ENCODE data around the gene TLE2.

Gene TLE2

GRCh38 chr19:3047496-3048189 lies 18.6 kb upstream of the TLE2 start:
- Histone ChIP-seq H3K4me3 (ENCODE audit: low read depth in 1 of 5, low read length in 5 of 5) (peak overlapping the region; percentile 21 to 64 (median 55)), H3K36me3 (ENCODE audit: control insufficient read depth in 5 of 5, insufficient read depth in 5 of 5, low read length in 5 of 5) (peaks cover 0 to 2% (median 0%) of the 10 kb centered on the region in 5 donors), H3K9ac (ENCODE audit: low read length in 5 of 5) (peak overlapping the region in 3 of 5 donors; percentile 23 to 64 (median 38)), H3K27me3 (ENCODE audit: control insufficient read depth in 5 of 5, insufficient read depth in 4 of 5, low read length in 5 of 5) (no peaks in the 10 kb centered on the region), H3K4me1 (ENCODE audit: control insufficient read depth in 5 of 5, insufficient read depth in 5 of 5, low read length in 5 of 5) (peaks cover 4 to 18% (median 16%) of the 10 kb centered on the region in 5 donors), H3K27ac (ENCODE audit: low read depth, low read length) (no peak overlapping the region), H3K9me3 (ENCODE audit: control insufficient read depth in 5 of 5, low read length in 5 of 5) (no peaks in the 10 kb centered on the region)

- Histone ChIP-seq H3K9ac (ENCODE audit: low read length in 5 of 5) (peak overlapping the region in 1 of 5 donors; percentile 64), H3K9me3 (ENCODE audit: control insufficient read depth in 5 of 5, low read length in 5 of 5) (no peaks in the 10 kb centered on the region), H3K36me3 (ENCODE audit: control insufficient read depth in 5 of 5, insufficient read depth in 5 of 5, low read length in 5 of 5) (no peaks in the 10 kb centered on the region), H3K4me3 (ENCODE audit: low read depth in 1 of 5, low read length in 5 of 5) (peak overlapping the region in 4 of 5 donors; percentile 21 to 56 (median 49)), H3K4me1 (ENCODE audit: control insufficient read depth in 5 of 5, insufficient read depth in 5 of 5, low read length in 5 of 5) (peaks cover 4 to 18% (median 16%) of the 10 kb centered on the region in 5 donors), H3K27ac (ENCODE audit: low read depth, low read length) (no peak overlapping the region), H3K27me3 (ENCODE audit: control insufficient read depth in 5 of 5, insufficient read depth in 4 of 5, low read length in 5 of 5) (no peaks in the 10 kb centered on the region)
Measured at GRCh38 chr19:3046698-3047495, 17.8 kb upstream of the TLE2 start.

GRCh38 chr19:3045885-3046697 lies 17.0 kb upstream of the TLE2 start:
- H3K4me3 ChIP-seq (ENCODE audit: low read depth in 1 of 5, low read length in 5 of 5): no peak overlapping the region
- peaks cover 4 to 15% (median 13%) of the 10 kb centered on the region in 5 donors for H3K4me1 ChIP-seq (ENCODE audit: control insufficient read depth in 5 of 5, insufficient read depth in 5 of 5, low read length in 5 of 5)
- H3K36me3 ChIP-seq (ENCODE audit: control insufficient read depth in 5 of 5, insufficient read depth in 5 of 5, low read length in 5 of 5): no peaks in the 10 kb centered on the region
- H3K27ac ChIP-seq (ENCODE audit: low read depth, low read length): no peak overlapping the region
- no peak overlapping the region for H3K9ac ChIP-seq (ENCODE audit: low read length in 5 of 5)
- peaks cover 0 to 3% (median 0%) of the 10 kb centered on the region in 5 donors for H3K27me3 ChIP-seq (ENCODE audit: control insufficient read depth in 5 of 5, insufficient read depth in 4 of 5, low read length in 5 of 5)
- no peaks in the 10 kb centered on the region for H3K9me3 ChIP-seq (ENCODE audit: control insufficient read depth in 5 of 5, low read length in 5 of 5)

GRCh38 chr19:3045191-3045590 lies 16.1 kb upstream of the TLE2 start:
- H3K9me3 ChIP-seq (ENCODE audit: control insufficient read depth in 5 of 5, low read length in 5 of 5): no peaks in the 10 kb centered on the region
- H3K27ac ChIP-seq (ENCODE audit: low read depth, low read length): no peak overlapping the region
- no peak overlapping the region for H3K9ac ChIP-seq (ENCODE audit: low read length in 5 of 5)
- peaks cover 0 to 3% (median 0%) of the 10 kb centered on the region in 5 donors for H3K27me3 ChIP-seq (ENCODE audit: control insufficient read depth in 5 of 5, insufficient read depth in 4 of 5, low read length in 5 of 5)
- no peaks in the 10 kb centered on the region for H3K36me3 ChIP-seq (ENCODE audit: control insufficient read depth in 5 of 5, insufficient read depth in 5 of 5, low read length in 5 of 5)
- H3K4me1 ChIP-seq (ENCODE audit: control insufficient read depth in 5 of 5, insufficient read depth in 5 of 5, low read length in 5 of 5): peaks cover 2 to 11% (median 10%) of the 10 kb centered on the region in 5 donors
- no peak overlapping the region for H3K4me3 ChIP-seq (ENCODE audit: low read depth in 1 of 5, low read length in 5 of 5)

- Histone ChIP-seq H3K4me3 (ENCODE audit: low read depth in 1 of 5, low read length in 5 of 5) (no peak overlapping the region), H3K27ac (ENCODE audit: low read depth, low read length) (no peak overlapping the region), H3K9ac (ENCODE audit: low read length in 5 of 5) (no peak overlapping the region), H3K27me3 (ENCODE audit: control insufficient read depth in 5 of 5, insufficient read depth in 4 of 5, low read length in 5 of 5) (peaks cover 0 to 3% (median 0%) of the 10 kb centered on the region in 5 donors), H3K36me3 (ENCODE audit: control insufficient read depth in 5 of 5, insufficient read depth in 5 of 5, low read length in 5 of 5) (no peaks in the 10 kb centered on the region), H3K9me3 (ENCODE audit: control insufficient read depth in 5 of 5, low read length in 5 of 5) (no peaks in the 10 kb centered on the region), H3K4me1 (ENCODE audit: control insufficient read depth in 5 of 5, insufficient read depth in 5 of 5, low read length in 5 of 5) (peaks cover 2 to 6% (median 6%) of the 10 kb centered on the region in 5 donors)
Measured at GRCh38 chr19:3042621-3043267, 13.7 kb upstream of the TLE2 start.

DNA sequence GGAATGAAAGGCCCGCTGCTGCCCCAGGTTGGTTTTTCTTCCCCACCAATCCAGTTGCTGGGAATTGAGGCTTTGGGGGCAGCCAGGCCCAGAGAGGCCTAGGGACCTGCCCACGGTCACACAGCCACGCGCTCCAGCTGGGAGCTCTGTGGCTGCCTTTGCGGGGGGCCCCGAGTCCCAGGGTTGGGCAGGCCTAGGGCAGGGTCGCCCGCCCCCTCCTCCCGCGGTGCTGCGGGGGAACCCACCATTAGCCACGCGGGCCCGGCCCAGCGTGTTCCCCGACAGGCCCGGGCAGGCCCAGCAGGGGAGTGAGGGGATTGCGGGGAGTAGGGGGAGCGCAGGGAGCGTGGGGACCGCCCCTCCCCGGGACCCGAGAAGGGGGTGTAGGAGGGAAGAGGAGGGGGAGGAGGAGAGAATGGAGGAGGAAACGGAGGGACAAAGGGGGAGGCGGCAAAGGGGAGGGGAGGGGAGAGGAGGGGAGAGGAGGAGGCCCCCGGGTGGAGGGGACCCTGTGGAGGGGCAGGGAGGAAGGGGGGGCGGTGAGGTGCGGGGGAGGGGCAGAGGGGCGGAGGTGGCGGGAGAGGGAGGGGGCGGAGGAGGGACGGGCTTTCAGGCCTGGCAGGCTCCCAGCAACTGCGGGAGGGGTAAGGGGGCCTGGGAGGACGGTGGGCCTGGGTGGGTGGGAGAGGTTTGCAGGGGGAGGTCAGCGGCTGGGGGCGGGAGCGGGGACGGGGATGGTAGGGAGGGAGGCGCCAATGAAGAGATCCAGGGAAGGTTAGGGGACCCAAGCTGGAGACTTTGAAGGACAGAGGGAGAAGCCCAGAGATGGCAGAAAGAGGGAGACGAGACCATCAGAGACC lies 12.9 kb upstream of the TLE2 start:
- H3K27me3 ChIP-seq (ENCODE audit: control insufficient read depth in 5 of 5, insufficient read depth in 4 of 5, low read length in 5 of 5): peaks cover 0 to 3% (median 0%) of the 10 kb centered on the region in 5 donors
- no peak overlapping the region for H3K9ac ChIP-seq (ENCODE audit: low read length in 5 of 5)
- H3K36me3 ChIP-seq (ENCODE audit: control insufficient read depth in 5 of 5, insufficient read depth in 5 of 5, low read length in 5 of 5): no peaks in the 10 kb centered on the region
- no peaks in the 10 kb centered on the region for H3K9me3 ChIP-seq (ENCODE audit: control insufficient read depth in 5 of 5, low read length in 5 of 5)
- H3K27ac ChIP-seq (ENCODE audit: low read depth, low read length): no peak overlapping the region
- H3K4me3 ChIP-seq (ENCODE audit: low read depth in 1 of 5, low read length in 5 of 5): no peak overlapping the region
- no peaks in the 10 kb centered on the region for H3K4me1 ChIP-seq (ENCODE audit: control insufficient read depth in 5 of 5, insufficient read depth in 5 of 5, low read length in 5 of 5)

GRCh38 chr19:3041327-3041726 lies 12.2 kb upstream of the TLE2 start:
- H3K27ac ChIP-seq (ENCODE audit: low read depth, low read length): no peak overlapping the region
- H3K27me3 ChIP-seq (ENCODE audit: control insufficient read depth in 5 of 5, insufficient read depth in 4 of 5, low read length in 5 of 5): peaks cover 0 to 3% (median 0%) of the 10 kb centered on the region in 5 donors
- no peak overlapping the region for H3K9ac ChIP-seq (ENCODE audit: low read length in 5 of 5)
- no peaks in the 10 kb centered on the region for H3K9me3 ChIP-seq (ENCODE audit: control insufficient read depth in 5 of 5, low read length in 5 of 5)
- no peaks in the 10 kb centered on the region for H3K36me3 ChIP-seq (ENCODE audit: control insufficient read depth in 5 of 5, insufficient read depth in 5 of 5, low read length in 5 of 5)
- peaks cover 0 to 6% (median 4%) of the 10 kb centered on the region in 5 donors for H3K4me1 ChIP-seq (ENCODE audit: control insufficient read depth in 5 of 5, insufficient read depth in 5 of 5, low read length in 5 of 5)
- H3K4me3 ChIP-seq (ENCODE audit: low read depth in 1 of 5, low read length in 5 of 5): no peak overlapping the region

GRCh38 chr19:3039641-3040077 lies 10.6 kb upstream of the TLE2 start:
- H3K4me3 ChIP-seq (ENCODE audit: low read depth in 1 of 5, low read length in 5 of 5): no peak overlapping the region
- no peak overlapping the region for H3K27ac ChIP-seq (ENCODE audit: low read depth, low read length)
- peaks cover 4 to 19% (median 16%) of the 10 kb centered on the region in 5 donors for H3K4me1 ChIP-seq (ENCODE audit: control insufficient read depth in 5 of 5, insufficient read depth in 5 of 5, low read length in 5 of 5)

GRCh38 chr19:3039125-3039524 lies 10.0 kb upstream of the TLE2 start:
- Histone ChIP-seq H3K4me1 (ENCODE audit: control insufficient read depth in 5 of 5, insufficient read depth in 5 of 5, low read length in 5 of 5) (peaks cover 4 to 24% (median 21%) of the 10 kb centered on the region in 5 donors), H3K9ac (ENCODE audit: low read length in 5 of 5) (no peak overlapping the region), H3K27ac (ENCODE audit: low read depth, low read length) (no peak overlapping the region), H3K36me3 (ENCODE audit: control insufficient read depth in 5 of 5, insufficient read depth in 5 of 5, low read length in 5 of 5) (no peaks in the 10 kb centered on the region), H3K9me3 (ENCODE audit: control insufficient read depth in 5 of 5, low read length in 5 of 5) (no peaks in the 10 kb centered on the region), H3K27me3 (ENCODE audit: control insufficient read depth in 5 of 5, insufficient read depth in 4 of 5, low read length in 5 of 5) (peaks cover 0 to 3% (median 0%) of the 10 kb centered on the region in 5 donors), H3K4me3 (ENCODE audit: low read depth in 1 of 5, low read length in 5 of 5) (no peak overlapping the region)

More at GRCh38 chr19:3039641-3040077, 10.6 kb upstream of the TLE2 start:
- no peak overlapping the region for H3K9ac ChIP-seq (ENCODE audit: low read length in 5 of 5)
- peaks cover 0 to 3% (median 0%) of the 10 kb centered on the region in 5 donors for H3K27me3 ChIP-seq (ENCODE audit: control insufficient read depth in 5 of 5, insufficient read depth in 4 of 5, low read length in 5 of 5)
- no peaks in the 10 kb centered on the region for H3K9me3 ChIP-seq (ENCODE audit: control insufficient read depth in 5 of 5, low read length in 5 of 5)
- no peaks in the 10 kb centered on the region for H3K36me3 ChIP-seq (ENCODE audit: control insufficient read depth in 5 of 5, insufficient read depth in 5 of 5, low read length in 5 of 5)
